ENCODE results near the gene CENPA. TPM values are rescaled to one million over a fixed set of nuclear protein-coding genes. Genes with fewer than 3 reads are reported as not detected.
A peak's percentile ranks its signal among the peaks of the same experiment; 100 is the strongest.

CENPA gene
- total RNA-seq, result 2.4 and 4.9 TPM in 2 replicates

GRCh38 chr2:26785431-26786206 lies at the start of gene CENPA:
Gene CENPA, plus strand, starts transcription at chr2:26786056. Its CDS starts 141 bp downstream, at chr2:26786197.
- DNase-seq (ENCODE audit: low read depth), result peak; percentile 96
- peak within 1 kb of the TSS; percentile 83 for H3K4me3 ChIP-seq (ENCODE audit: low read depth, low read length)
- no peaks in the 10 kb centered on the region for H3K36me3 ChIP-seq (ENCODE audit: control insufficient read depth, insufficient read depth, low read length)
- TF ChIP-seq, protein P1, sequence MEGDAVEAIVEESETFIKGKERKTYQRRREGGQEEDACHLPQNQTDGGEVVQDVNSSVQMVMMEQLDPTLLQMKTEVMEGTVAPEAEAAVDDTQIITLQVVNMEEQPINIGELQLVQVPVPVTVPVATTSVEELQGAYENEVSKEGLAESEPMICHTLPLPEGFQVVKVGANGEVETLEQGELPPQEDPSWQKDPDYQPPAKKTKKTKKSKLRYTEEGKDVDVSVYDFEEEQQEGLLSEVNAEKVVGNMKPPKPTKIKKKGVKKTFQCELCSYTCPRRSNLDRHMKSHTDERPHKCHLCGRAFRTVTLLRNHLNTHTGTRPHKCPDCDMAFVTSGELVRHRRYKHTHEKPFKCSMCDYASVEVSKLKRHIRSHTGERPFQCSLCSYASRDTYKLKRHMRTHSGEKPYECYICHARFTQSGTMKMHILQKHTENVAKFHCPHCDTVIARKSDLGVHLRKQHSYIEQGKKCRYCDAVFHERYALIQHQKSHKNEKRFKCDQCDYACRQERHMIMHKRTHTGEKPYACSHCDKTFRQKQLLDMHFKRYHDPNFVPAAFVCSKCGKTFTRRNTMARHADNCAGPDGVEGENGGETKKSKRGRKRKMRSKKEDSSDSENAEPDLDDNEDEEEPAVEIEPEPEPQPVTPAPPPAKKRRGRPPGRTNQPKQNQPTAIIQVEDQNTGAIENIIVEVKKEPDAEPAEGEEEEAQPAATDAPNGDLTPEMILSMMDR (IDR thresholded peaks at IDR 0.05; ENCODE audit: insufficient read depth, low read length, poor library complexity, severe bottlenecking), result peak; percentile 1
- no peaks in the 10 kb centered on the region for H3K27me3 ChIP-seq (ENCODE audit: control insufficient read depth, insufficient read depth, low read length)

- Histone ChIP-seq H3K4me3 (ENCODE audit: low read depth, low read length) (no peak overlapping the region), H3K36me3 (ENCODE audit: control insufficient read depth, insufficient read depth, low read length) (no peaks in the 10 kb centered on the region), H3K27me3 (ENCODE audit: control insufficient read depth, insufficient read depth, low read length) (no peaks in the 10 kb centered on the region)
- DNase-seq (ENCODE audit: low read depth), result no peak
- TF ChIP-seq, protein P1 (IDR thresholded peaks at IDR 0.05; ENCODE audit: insufficient read depth, low read length, poor library complexity, severe bottlenecking), result no peak
Measured at GRCh38 chr2:26737221-26737620, 48.6 kb upstream of the CENPA start.

GRCh38 chr2:26738481-26738880 lies 47.4 kb upstream of the CENPA start:
- no peak for DNase-seq (ENCODE audit: low read depth)
- no peak overlapping the region for H3K4me3 ChIP-seq (ENCODE audit: low read depth, low read length)
- no peaks in the 10 kb centered on the region for H3K36me3 ChIP-seq (ENCODE audit: control insufficient read depth, insufficient read depth, low read length)
- no peaks in the 10 kb centered on the region for H3K27me3 ChIP-seq (ENCODE audit: control insufficient read depth, insufficient read depth, low read length)
- TF ChIP-seq, protein P1 (IDR thresholded peaks at IDR 0.05; ENCODE audit: insufficient read depth, low read length, poor library complexity, severe bottlenecking), result no peak

GRCh38 chr2:26739514-26739913 lies 46.3 kb upstream of the CENPA start:
- Histone ChIP-seq H3K4me3 (ENCODE audit: low read depth, low read length) (no peak overlapping the region), H3K27me3 (ENCODE audit: control insufficient read depth, insufficient read depth, low read length) (no peaks in the 10 kb centered on the region), H3K36me3 (ENCODE audit: control insufficient read depth, insufficient read depth, low read length) (no peaks in the 10 kb centered on the region)
- DNase-seq (ENCODE audit: low read depth), result no peak
- TF ChIP-seq, protein P1 (IDR thresholded peaks at IDR 0.05; ENCODE audit: insufficient read depth, low read length, poor library complexity, severe bottlenecking), result no peak

GRCh38 chr2:26740346-26740745 lies 45.5 kb upstream of the CENPA start:
- Histone ChIP-seq H3K36me3 (ENCODE audit: control insufficient read depth, insufficient read depth, low read length) (no peaks in the 10 kb centered on the region), H3K27me3 (ENCODE audit: control insufficient read depth, insufficient read depth, low read length) (no peaks in the 10 kb centered on the region), H3K4me3 (ENCODE audit: low read depth, low read length) (no peak overlapping the region)
- DNase-seq (ENCODE audit: low read depth), result no peak
- TF ChIP-seq, protein P1 (IDR thresholded peaks at IDR 0.05; ENCODE audit: insufficient read depth, low read length, poor library complexity, severe bottlenecking), result no peak

DNA sequence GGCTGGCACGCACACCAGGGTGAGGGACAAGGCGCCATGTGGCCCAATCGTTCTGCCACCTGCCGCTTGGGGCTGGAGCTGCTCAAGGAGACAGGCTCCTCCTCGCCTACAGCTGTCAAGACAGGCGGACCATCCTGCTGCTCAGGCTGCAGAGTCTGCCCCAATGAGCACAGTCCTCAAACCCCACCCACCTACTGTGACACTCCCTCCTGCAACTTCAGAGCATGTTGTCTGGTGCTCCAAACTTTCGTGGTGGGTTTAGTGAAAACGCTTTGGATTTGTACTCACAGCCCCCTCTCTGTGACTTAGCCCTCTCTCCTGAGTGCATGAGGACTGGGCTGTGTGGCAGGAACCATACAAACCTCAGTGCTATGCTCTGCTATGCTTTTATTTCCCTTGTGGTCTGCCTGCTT lies 45.0 kb upstream of the CENPA start:
- Histone ChIP-seq H3K4me3 (ENCODE audit: low read depth, low read length) (no peak overlapping the region), H3K27me3 (ENCODE audit: control insufficient read depth, insufficient read depth, low read length) (no peaks in the 10 kb centered on the region), H3K36me3 (ENCODE audit: control insufficient read depth, insufficient read depth, low read length) (no peaks in the 10 kb centered on the region)
- TF ChIP-seq, protein P1 (IDR thresholded peaks at IDR 0.05; ENCODE audit: insufficient read depth, low read length, poor library complexity, severe bottlenecking), result no peak
- no peak for DNase-seq (ENCODE audit: low read depth)

Data from kidney epithelial cell (primary cell).